ENCODE results near the gene PCK1. TPM values are rescaled to one million over a fixed set of nuclear protein-coding genes. Genes with fewer than 3 reads are reported as not detected.

PCK1 gene
- total RNA-seq, 2 donors from 2014 or later = 214 to 328 TPM

DNA sequence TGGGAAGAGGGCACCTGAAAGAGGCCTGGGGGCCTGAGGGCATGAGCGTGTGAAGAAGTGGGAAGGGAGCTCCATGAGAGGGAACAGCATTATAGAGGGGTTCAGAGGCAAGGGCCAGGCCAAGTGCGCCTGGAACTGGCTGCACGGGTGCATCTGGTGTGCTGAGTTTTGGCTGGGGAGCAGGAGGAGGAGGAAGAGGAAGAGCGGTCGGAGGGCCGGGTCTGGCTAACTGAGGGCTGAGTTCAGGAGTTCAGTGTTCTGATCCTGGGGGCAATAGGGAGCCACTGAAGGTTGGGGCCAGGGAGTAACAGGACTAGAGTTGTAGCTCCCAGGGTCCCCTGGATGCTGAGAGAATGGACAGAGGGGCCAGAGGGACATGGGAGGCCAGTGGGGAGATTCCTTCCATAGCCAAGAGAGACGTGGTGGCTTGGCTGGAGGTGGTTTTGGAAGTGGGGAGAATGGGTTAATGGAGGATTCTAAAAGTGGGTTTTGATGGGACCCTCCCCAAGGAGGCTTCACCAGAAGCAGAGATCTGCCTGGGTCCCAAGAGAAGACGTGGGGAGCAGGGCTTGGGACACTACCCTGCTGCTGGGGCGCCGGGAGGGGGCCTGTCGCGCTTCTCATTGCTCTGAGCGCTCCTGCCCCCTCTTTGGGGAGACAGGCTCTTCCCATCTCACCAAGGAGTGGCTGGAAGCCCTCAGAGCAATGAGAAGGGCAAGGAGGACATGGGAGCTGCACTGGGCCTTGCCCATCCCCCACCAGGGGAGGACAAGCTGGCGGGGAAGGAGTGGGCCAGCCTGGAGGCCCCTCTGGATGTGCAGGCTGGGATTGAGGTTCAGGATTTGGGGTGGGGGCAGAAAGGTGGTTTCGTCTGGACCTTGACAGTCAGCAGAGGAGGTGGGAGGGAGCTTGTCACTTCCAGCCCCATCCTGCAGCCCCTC lies 30.6 kb downstream of the PCK1 start:
- DNase-seq = peak in 1 of 2 donors; percentile 4
- no peak for ATAC-seq
- intact Hi-C loops (cut with DNase I, micrococcal nuclease) = loop anchor here (5.0 to 10.0 kb wide), 3 partner anchors 74 to 217 kb away; no protein-coding TSS in a partner anchor

DNA sequence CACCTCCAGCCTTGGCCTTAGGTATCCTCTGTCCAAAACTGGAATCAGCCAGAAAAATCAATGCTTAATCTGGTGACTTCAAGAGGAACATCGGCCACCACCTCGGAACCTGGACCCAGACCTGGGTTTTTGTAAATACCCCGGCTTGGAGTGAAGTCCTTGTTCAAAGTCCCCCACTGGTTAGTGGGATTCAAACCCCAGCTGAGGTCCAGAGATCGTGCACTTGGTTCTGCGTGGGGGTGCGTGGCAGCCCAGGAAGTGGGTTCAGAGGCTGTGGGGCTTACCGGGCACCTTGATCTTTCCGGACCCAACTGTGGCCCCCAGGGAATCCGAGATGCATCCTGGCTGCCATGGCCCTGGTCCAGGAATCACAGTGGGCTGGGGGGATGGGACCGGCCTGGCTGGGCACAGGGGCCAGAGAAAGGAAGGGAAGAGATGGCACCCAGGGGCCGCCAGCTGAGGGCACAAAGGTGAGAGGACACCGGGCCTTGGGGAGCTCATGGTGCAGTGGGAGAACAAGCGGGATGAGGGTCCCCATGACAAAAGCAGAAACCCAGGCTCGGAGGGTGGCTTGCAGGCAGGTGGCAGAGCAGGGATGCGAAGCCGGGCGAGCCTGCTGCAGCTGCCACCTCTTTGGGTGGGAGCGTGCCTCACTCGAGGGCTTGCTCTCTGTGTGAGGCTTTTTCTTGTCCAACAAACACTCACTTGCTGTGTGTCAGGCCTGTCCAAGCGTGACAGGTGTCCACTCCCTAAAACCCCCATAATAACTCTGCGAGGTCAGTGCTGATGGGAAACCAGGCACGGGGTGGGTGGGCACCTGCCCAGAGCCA lies 31.6 kb downstream of the PCK1 start:
- no peak for DNase-seq
- intact Hi-C loops (cut with DNase I, micrococcal nuclease) = loop anchor here (5.0 to 10.0 kb wide), 3 partner anchors 75 to 218 kb away; no protein-coding TSS in a partner anchor
- no peak for ATAC-seq

DNA sequence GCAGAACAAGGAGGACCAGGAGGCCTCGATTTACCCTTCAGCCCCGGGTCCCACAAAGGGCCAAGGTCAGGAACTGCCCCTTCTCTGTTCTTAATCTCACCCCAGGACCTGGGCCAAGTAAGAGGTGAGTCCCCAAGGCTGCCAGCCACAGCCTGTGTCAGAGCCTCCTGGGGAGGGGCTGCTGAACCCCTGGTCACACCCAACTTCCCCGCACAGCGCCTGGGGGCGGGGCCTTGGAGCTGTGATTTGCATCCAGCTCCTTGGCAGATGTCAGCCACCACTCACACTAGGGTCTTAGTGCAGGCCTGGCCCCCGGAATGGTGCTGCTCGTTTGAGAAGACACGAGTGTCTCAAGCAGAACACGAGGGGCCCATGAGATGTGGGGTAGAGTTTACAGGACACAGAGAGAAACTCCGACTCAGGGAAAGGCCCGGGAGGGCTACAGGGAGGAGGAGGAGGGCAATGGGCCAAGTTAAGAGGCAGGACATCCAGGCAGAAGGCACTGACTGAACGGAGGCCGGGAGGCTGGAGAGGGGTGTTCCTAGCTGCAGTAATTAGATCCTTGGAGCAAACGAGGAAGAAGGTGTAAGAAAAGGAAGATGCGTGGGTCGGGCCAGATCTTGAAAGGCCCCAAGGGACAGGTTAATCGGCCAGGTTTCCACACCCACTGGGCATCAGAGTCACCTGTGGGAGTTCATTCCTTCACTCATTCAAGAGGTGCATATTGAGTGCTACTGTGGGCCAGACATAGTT lies 32.4 kb downstream of the PCK1 start:
- intact Hi-C loops (cut with DNase I, micrococcal nuclease) = loop anchor here (5.0 to 10.0 kb wide), 3 partner anchors 76 to 219 kb away; no protein-coding TSS in a partner anchor
- DNase-seq (peak; percentile 80 to 85), ATAC-seq (peak; percentile 51)

DNA sequence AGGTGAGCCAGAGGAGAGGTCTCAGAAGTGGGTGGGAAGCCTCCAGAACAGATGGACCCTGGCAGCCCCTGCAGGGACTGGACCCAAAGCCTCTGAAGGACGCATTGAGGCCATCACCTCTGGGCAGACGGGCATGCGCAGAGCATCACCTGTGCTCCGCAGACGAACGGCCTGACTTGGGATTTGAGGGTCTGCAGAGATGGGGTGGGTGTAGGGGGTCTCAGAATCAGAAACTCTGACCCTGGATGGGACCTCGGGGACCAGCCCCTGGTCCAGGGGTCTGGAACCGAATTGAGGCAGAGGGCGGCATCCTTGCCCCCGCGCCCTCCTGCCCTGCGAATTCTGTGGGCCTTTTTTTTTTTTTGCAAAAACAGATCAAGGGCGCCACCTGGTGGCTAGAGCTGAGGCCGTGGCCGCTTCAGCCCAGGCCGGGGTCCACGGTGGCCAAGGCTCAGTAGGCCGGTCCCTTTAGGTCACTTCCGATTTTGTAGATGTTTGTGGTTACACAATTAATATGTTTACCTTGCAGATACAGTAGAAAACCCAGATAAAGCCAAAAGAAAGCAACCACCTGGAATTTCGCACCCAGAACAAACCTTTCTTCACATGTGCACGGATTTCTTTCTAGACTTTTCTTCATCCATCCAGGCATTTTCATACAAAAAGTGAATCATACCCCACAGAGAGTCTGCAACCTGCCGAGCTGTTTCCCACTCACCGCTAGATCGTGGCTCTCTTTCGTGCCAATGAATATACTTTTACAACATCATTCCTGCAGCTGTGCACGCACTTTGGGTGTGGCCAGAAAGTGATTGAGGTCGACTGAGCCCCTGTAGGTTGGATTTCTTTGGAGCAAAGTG lies 33.4 kb downstream of the PCK1 start:
- peak; percentile 26 for ATAC-seq

DNA sequence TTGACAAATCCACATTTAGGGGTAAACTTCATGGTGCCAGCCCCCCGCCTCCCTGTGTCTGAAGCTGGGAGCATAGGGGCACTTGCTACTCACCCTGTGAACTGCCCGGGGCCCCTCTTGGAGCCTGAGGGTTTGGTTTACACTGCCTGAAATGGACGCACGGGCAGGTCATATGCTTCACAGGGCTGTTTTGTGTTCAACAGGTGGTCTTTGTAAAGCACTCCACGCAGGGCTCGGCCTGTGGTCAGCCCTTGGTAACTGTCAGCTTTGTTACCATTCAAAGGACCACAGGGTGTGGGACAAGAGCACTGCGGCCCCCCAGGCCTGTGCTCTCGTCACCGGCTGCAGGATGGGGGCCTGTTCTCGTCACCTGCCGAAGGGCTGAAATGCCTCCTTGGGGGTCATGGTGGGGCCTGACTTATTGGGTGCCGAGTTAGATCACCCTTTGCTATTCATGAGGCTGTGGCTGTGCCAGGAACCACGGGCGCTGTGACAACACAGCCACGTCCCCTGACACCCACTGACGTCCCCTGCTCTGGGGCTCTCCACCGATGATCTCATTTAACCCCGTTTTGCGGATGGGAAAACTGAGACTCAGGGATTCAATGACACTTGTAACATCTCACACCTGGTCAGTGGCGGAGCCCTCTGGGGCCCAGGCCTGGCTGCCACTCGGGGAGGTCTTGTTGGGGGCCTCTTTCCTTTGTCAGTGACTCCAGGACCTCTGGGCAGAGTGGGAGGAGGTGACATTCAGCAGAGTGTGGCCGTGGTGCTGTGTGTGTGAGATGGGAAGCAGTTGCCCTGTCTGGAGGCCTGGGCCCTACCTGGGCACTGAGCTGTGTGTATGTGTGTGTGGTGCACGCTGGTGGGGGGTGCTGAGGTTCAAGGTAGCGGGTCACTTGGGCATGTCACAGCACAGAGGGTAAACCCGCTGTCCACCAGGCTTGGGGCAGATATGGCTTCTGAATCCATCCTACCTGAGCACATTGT lies 34.4 kb downstream of the PCK1 start:
- intact Hi-C loops (cut with DNase I, micrococcal nuclease) = loop anchor here (5.0 to 10.0 kb wide), 3 partner anchors 221 to 617 kb away; no protein-coding TSS in a partner anchor
- no peak for ATAC-seq
- DNase-seq = no peak

More for the DNA sequence above, 33.4 kb downstream of the PCK1 start:
- DNase-seq = peak in 1 of 2 donors; percentile 77
- intact Hi-C loops (cut with DNase I, micrococcal nuclease) = loop anchor here (5.0 to 10.0 kb wide), 3 partner anchors 77 to 220 kb away; no protein-coding TSS in a partner anchor

DNA sequence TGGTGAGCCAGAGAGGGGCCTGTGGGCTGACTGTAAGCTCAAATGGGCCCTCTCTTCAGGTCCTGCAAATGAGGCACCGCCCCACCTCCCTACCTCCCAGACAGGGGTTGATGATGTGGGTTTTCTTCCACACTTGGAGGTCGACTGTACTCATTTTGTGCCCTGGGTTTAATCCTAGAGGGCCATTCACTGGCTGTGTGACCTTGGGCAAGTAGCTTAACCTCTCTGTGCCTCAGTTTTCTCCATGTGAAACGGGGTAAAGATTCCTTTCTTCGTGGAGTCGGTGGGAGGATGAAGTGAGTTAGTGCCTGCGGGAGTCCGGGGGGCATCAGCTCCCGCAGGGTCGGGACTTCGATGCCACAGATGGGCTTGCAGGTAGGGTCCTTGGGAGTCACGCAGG lies 35.4 kb downstream of the PCK1 start:
- no peak for ATAC-seq
- DNase-seq = no peak
- intact Hi-C loops (cut with DNase I, micrococcal nuclease) = loop anchor here (5.0 to 10.0 kb wide), 3 partner anchors 222 to 616 kb away; no protein-coding TSS in a partner anchor

DNA sequence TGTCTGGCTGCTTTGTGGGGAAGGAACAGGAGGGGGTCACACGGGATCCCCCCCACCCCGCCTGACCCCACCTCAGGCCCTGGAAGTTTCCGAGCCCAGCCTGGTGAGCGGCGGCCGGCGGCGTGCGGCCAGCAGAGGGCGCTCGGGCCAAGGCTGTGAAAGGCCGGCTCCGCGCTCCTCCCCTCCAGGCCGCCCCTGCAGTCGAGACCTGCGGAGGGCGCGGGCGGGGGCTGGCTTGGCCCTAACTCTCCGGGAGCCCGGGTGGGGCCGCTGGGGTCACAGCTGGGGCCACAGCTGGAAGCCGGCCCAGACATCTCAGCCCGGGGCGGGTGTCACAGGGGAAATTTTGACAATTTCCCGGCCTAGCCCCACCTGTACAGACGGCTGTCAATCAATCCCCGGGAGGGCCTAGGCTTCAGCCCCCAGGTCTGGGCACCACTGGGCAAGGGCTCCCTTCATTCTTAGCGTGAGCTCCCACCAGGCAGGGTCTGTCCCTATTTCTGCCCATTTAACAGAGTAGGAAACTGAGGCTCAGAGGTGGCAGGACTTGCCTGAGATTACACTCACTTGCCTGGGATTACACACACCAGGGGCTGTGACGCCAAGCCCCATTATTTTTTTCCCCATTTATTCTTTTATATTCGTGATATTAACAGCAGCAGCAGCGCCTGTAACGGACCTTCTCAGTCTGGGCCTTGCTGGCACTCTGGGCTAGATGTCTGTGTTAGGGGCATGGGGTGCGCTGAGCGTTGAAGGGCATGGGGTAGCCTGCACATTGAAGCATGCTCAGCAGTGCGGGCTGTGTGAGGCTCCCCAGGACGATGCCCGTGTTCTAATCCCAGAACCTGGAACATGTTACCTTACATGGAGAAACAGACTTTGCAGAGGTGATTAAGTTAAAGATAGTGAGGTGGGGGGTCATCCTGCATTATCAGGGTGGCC lies 36.4 kb downstream of the PCK1 start:
- intact Hi-C loops (cut with DNase I, micrococcal nuclease) = loop anchor here (5.0 to 10.0 kb wide), 3 partner anchors 222 to 615 kb away; no protein-coding TSS in a partner anchor
- ATAC-seq = peak; percentile 52

DNA sequence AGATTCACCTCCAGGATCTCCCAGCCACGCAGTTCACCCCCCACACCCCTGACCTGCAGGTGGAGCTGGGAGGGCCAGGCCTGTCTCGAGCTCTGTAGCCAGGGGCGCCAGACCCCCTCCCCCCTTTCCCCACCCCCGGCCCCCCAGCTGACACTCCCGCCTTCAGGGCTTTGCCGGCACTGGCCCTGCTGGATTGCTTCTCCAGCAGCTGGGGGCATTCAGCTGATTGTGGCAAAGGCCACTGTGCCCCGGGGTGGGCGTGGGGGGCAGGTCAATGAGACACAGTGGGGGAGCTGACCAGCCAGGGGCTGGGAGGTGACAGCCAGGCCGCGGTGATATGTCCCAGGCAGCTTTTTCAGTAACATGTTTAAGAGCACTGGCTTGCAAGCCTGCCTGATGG lies 37.1 kb downstream of the PCK1 start:
- DNase-seq (no peak), ATAC-seq (no peak)
- intact Hi-C loops (cut with DNase I, micrococcal nuclease) = loop anchor here (5.0 to 10.0 kb wide), 3 partner anchors 223 to 614 kb away; no protein-coding TSS in a partner anchor

More for the DNA sequence above, 36.4 kb downstream of the PCK1 start:
- DNase-seq = peak in 1 of 2 donors; percentile 85

DNA sequence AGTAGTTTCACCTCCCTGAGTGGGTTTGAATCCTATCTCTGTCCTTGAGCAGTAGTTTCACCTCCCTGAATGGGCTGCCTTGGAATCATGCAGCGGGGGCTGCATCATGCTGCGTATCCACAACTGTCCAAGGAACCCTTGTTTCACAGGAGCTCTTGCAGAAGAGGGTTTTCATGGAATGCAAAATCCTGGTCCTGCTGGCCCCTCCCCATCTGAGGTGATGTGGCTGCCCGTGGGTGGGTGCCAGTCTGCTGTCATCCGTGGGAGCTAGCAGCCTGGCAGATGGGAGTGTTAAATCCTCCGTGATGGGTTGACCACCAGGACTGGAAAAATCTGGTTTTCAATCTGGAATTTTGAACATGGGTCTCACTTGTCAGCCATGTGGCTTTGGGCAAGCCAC lies 37.6 kb downstream of the PCK1 start:
- no peak for ATAC-seq
- DNase-seq = no peak
- intact Hi-C loops (cut with DNase I, micrococcal nuclease) = loop anchor here (5.0 to 10.0 kb wide), 3 partner anchors 224 to 614 kb away; no protein-coding TSS in a partner anchor

DNA sequence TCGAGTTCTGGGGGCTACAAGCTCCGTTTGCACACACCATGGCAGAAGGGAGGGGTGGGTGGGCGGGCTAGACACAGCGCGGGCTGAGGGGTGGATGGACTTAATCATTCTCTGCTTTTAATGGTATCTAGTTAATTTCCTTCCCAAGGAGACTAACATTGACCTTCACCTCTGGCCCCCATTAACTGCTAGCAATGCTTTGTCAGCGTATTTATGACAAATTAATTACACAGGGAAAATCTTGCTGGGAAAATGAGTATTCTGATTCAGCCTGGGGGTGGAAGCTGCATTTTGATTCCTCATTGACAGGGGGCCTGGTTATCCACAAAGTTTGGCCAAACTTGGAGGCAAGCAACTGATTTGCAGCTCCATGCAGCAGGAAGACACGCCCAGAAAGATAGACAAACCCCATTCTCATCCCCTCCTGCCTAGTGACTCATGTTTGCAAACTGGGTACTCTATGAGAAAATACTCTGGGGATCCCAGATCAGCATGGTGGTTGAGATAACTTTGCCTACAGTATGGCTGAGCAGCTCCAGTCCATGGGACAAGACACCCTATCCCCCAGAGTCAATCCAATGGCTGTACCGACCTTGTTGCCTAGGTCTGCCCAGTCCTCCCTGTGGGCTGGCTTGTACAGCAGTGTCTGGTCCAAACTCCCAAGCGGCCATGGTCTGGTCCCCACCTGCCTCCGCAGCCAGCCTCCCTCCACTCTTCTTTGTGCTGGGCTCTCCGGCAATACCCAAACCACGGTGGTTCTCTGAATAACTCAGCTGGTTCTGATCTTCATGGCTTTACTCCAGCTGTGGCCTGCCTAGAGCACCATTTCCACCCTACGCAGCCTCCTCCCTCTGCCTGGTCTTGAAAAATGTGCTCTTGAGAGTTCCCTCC lies 39.7 kb downstream of the PCK1 start:
- intact Hi-C loops (cut with DNase I, micrococcal nuclease) = no loop called here
- ATAC-seq = no peak
- no peak for DNase-seq

DNA sequence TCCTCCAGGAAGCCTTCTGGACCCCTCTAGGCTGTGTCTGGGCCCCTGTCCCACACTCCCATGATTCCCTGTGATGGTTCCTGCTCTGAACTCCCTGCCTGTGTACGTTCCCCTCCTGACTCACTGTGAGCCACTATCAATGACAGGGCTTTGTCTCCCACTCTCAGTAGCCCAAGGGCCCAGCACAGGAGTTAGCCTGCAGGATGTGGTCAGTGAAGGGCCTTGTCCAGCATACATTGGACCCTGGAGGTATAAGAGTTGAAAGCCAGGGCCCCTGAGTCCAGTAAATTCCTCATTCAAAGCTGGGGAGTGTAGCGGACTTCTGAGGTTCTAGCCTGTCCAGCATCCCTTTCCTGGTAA lies 40.3 kb downstream of the PCK1 start:
- intact Hi-C loops (cut with DNase I, micrococcal nuclease) = no loop called here
- DNase-seq = no peak
- ATAC-seq = no peak

DNA sequence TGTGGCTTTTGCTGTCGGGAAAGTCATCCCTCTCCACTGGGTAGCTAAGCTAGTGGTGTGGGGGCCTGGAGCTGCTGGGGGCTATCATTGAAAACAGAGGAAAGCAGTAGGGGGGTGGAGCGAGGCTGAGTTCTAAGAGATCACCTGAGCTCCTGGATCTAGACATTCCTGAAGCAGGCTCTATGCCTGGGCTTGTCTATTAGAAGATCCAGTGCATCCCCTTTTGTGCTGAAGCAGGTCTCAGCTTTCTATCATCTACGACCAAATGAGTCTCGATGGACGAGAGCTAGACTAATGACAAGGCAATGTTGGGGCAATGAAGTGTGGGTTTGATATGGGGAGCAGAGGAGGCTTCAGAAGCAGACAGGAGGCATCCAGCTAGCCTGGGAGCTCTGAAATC lies 40.8 kb downstream of the PCK1 start:
- ATAC-seq (no peak), DNase-seq (no peak)
- intact Hi-C loops (cut with DNase I, micrococcal nuclease) = no loop called here

DNA sequence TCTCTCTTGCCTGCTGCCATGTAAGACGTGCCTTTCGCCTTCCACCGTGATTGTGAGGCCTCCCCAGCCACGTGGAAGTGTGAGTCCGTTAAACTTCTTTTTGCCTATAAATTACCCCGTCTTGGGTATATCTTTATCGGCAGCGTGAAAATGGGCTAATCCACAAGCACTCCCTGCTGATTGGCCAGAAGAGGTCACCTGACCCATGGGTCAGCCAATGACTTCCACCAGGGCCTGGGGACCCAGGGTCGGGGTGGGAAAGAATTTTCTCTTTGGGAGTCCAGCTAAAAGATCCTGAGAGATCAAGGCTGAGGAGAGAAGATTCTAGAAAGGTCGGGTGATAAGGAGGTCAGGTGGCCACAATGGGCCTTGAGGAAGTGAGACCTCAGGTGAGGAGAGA lies 42.2 kb downstream of the PCK1 start:
- DNase-seq (no peak), ATAC-seq (peak; percentile 18)
- intact Hi-C loops (cut with DNase I, micrococcal nuclease) = no loop called here

DNA sequence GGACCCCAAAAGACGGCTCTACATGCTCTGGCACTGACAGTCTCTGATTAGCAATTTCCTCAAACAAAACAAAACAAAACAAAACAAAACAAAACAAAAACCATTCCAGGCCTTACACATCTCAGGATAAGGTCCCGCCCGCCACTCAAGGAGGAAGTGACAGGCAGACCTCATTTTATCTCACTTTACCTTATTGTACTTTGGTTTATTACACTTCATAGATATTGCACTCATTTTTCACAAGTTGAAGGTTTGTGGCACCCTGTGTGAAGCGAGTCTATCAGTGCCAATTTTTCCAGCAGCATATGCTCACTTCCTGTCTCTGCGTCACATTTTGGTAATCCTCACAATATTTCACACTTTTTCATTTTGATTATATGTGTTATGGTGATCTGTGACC lies 44.1 kb downstream of the PCK1 start:
- peak; percentile 59 to 63 for DNase-seq

More for the DNA sequence above, 44.1 kb downstream of the PCK1 start:
- intact Hi-C loops (cut with DNase I, micrococcal nuclease) = no loop called here
- peak; percentile 98 for ATAC-seq

Measured in left colon (tissue), 2 donors.